GM12878 (cell line): ENCODE results near the gene FBXL16. TPM values are rescaled to one million over a fixed set of nuclear protein-coding genes. Genes with fewer than 3 reads are reported as not detected.

Experiments
- ATAC-seq: fragments of 200-7000 bp; cut with Tn5 transposase; 3 replicates; pipeline ENCODE4 v1.9.1; 2020; ENCODE audit warnings: mild to moderate bottlenecking, moderate library complexity
- BruUV-seq: library from RNA; stranded (reverse); fragments of 400-500 nt; replicated peaks from 2 replicates; lab custom pipeline; 2021; lab: Mats Ljungman, UMichigan
- CTCF ChIA-PET: fragments of 300-600 bp; sonication (Branson Sonifier 250); formaldehyde crosslinking; extraction: SDS; loops from one replicate; lab custom pipeline; 2021; ENCODE audit warnings: inconsistent platforms; lab: Yijun Ruan, JAX
- POLR2A ChIA-PET: fragments of 350-600 bp; formaldehyde crosslinking; extraction: SDS; loops from one replicate; lab custom pipeline; 2021; ENCODE audit warnings: inconsistent platforms; lab: Charles Lee
- RAD21 ChIA-PET: fragments of 300-600 bp; sonication (Branson Sonifier 250); formaldehyde crosslinking; loops from one replicate; lab custom pipeline; 2023; ENCODE audit warnings: antibody characterized with exemption; ENCODE audit not compliant: unreplicated experiment; lab: Charles Lee
- SMC1A ChIA-PET: fragments of 300-600 bp; sonication (Branson Sonifier 250); formaldehyde crosslinking; loops from one replicate; lab custom pipeline; 2023; ENCODE audit not compliant: unreplicated experiment, uncharacterized antibody; lab: Charles Lee
- DNase-seq: peaks from one replicate; pipeline ENCODE4 v3.0.0-alpha.2; 2011; ENCODE audit warnings: low read depth, low spot score
- FAIRE-seq: peaks from 3 replicates; lab custom pipeline; 2011; peaks lifted over from hg19 to GRCh38; lab: Jason Lieb, UNC
- H2AFZ ChIP-seq: 2 replicates; pipeline ENCODE4 v1.6.0; 2011; ENCODE audit warnings: low read depth, low read length, control low read depth; ENCODE audit not compliant: control insufficient read depth
- H3K27ac ChIP-seq: 2 replicates; pipeline ENCODE4 v1.5.1; 2011; ENCODE audit warnings: control low read depth; ENCODE audit not compliant: control insufficient read depth, insufficient read depth
- H3K27me3 ChIP-seq, 2 experiments: replicated peaks in 1 of 2; 2 replicates each; pipeline versions ENCODE4 v1.6.0 to v1.6.1; 2011; ENCODE audit warnings: low read length in 1 of 2; ENCODE audit not compliant: control insufficient read depth in 2 of 2, insufficient read depth in 2 of 2
- H3K36me3 ChIP-seq, 2 experiments: 2 replicates each; pipeline ENCODE4 v1.5.1; 2011; ENCODE audit warnings: low read length in 1 of 2; ENCODE audit not compliant: control insufficient read depth in 2 of 2, insufficient read depth in 2 of 2
- H3K4me1 ChIP-seq: 2 replicates; pipeline ENCODE4 v1.6.1; 2011; ENCODE audit warnings: mild to moderate bottlenecking, low read length, moderate library complexity, mixed read lengths; ENCODE audit not compliant: control insufficient read depth, insufficient read depth
- H3K4me2 ChIP-seq: 2 replicates; pipeline ENCODE4 v1.6.0; 2011; ENCODE audit warnings: control low read depth; ENCODE audit not compliant: control insufficient read depth, insufficient read depth
- H3K4me3 ChIP-seq: fragments of 200-600 bp; sonication (generic); 2 replicates; pipeline ENCODE4 v1.5.1; 2016
- H3K79me2 ChIP-seq: 2 replicates; pipeline ENCODE4 v1.6.0; 2011; ENCODE audit warnings: low read length; ENCODE audit not compliant: control insufficient read depth, insufficient read depth
- H3K9ac ChIP-seq: 2 replicates; pipeline ENCODE4 v1.8.0; 2011; ENCODE audit warnings: low read length, control low read depth, mixed read lengths; ENCODE audit not compliant: control insufficient read depth, insufficient read depth
- H3K9me3 ChIP-seq: replicated peaks from 3 replicates; pipeline ENCODE4 v1.5.1; 2011; ENCODE audit warnings: mild to moderate bottlenecking, low read length; ENCODE audit not compliant: control insufficient read depth, insufficient read depth
- H4K20me1 ChIP-seq: 2 replicates; pipeline ENCODE4 v1.6.0; 2011; ENCODE audit not compliant: control insufficient read depth, insufficient read depth
- CBFB ChIP-seq: IDR thresholded peaks from 2 replicates; pipeline ENCODE4 v1.6.1; 2016; ENCODE audit warnings: antibody characterized with exemption, low read depth
- GATAD2B ChIP-seq: fragments of 450-650 bp; conservative IDR thresholded peaks from 2 replicates; pipeline ENCODE4 v1.6.1; 2017; ENCODE audit warnings: low read depth, mild to moderate bottlenecking, moderate library complexity
- KLF5 ChIP-seq: fragments of 450-650 bp; IDR thresholded peaks from 2 replicates; pipeline ENCODE4 v1.6.1; 2014; ENCODE audit warnings: mild to moderate bottlenecking; ENCODE audit not compliant: partially characterized antibody
- POLR2AphosphoS5 ChIP-seq: IDR thresholded peaks from 2 replicates; pipeline ENCODE4 v1.6.1; 2011; ENCODE audit warnings: mild to moderate bottlenecking, low read length, inconsistent platforms
- ZNF217 ChIP-seq: fragments of 450-650 bp; IDR thresholded peaks from 2 replicates; pipeline ENCODE4 v1.6.1; 2017; ENCODE audit warnings: antibody characterized with exemption, mild to moderate bottlenecking
- WGBS: methylation state at CpG from one replicate; pipeline ENCODE4 v1.1.6; 2016; ENCODE audit warnings: low lambda C conversion rate; ENCODE audit not compliant: insufficient replicate concordance, insufficient coverage; ENCODE audit errors: missing lambda C conversion rate; 5-methylcytosine and 5-hydroxymethylcytosine counted together
- in situ Hi-C: fragments of 300-500 bp; cut with MboI; formaldehyde crosslinking; loops from 9 replicates; pipeline ENCODE4 v1.14.3; 2018; ENCODE audit warnings: mixed read lengths
- intact Hi-C: fragments of 100-400 bp; cut with micrococcal nuclease; formaldehyde crosslinking; loops from one replicate; pipeline ENCODE4 v1.14.2; 2022; ENCODE audit not compliant: unreplicated experiment
- polyA plus RNA-seq, 11 experiments: library from polyadenylated mRNA; depleted of rRNA in 4 of 11; unstranded in 6 of 11; stranded (reverse) in 5 of 11; fragments of >200 nt; fragmentation: Nextera tagmentation in 4 of 11; fragmentation: Illumina TruSeq in 1 of 11; extraction: Ambion mirVana in 4 of 11; extraction: Trizol in 1 of 11; gene quantifications; 1 replicate in 1 of 11; 2 replicates in 10 of 11; pipeline versions ENCODE4 v1.2.1 to v1.2.3, GENCODE V29; 2011 to 2016; ENCODE audit warnings: inconsistent platforms in 2 of 11, missing spikeins in 2 of 11, low read depth in 1 of 11
- total RNA-seq, 4 experiments: library from RNA; depleted of rRNA in 3 of 4; stranded (reverse); fragments of >200 nt in 3 of 4; fragmentation: Illumina TruSeq in 1 of 4; extraction: Trizol in 1 of 4; gene quantifications; 2 replicates each; pipeline versions ENCODE4 v1.2.1 to v1.2.3, GENCODE V29; 2013 to 2021
- TF ChIP-seq, protein P1 (sequence below): fragments of 450-650 bp; formaldehyde crosslinking; IDR thresholded peaks from 2 replicates; pipeline ENCODE4 v1.4.0; 2020; ENCODE audit warnings: mild to moderate bottlenecking, moderate library complexity
- TF ChIP-seq, protein P2 (sequence below): IDR thresholded peaks from 2 replicates; pipeline ENCODE4 v1.6.1; 2011; ENCODE audit warnings: low read depth, low read length, improper control_type of control experiment, borderline replicate concordance
- TF ChIP-seq, protein P3 (sequence below): fragments of 450-650 bp; formaldehyde crosslinking; IDR thresholded peaks from 2 replicates; pipeline ENCODE4 v1.4.0; 2022; ENCODE audit warnings: mild to moderate bottlenecking, moderate library complexity

FBXL16 gene
- total and polyA plus RNA-seq, 10 of the 15 experiments (the other 5 are each of a cell fraction or from before 2014, with no cell fraction given), result 0.13 to 1.4 (median 0.24) TPM

DNA sequence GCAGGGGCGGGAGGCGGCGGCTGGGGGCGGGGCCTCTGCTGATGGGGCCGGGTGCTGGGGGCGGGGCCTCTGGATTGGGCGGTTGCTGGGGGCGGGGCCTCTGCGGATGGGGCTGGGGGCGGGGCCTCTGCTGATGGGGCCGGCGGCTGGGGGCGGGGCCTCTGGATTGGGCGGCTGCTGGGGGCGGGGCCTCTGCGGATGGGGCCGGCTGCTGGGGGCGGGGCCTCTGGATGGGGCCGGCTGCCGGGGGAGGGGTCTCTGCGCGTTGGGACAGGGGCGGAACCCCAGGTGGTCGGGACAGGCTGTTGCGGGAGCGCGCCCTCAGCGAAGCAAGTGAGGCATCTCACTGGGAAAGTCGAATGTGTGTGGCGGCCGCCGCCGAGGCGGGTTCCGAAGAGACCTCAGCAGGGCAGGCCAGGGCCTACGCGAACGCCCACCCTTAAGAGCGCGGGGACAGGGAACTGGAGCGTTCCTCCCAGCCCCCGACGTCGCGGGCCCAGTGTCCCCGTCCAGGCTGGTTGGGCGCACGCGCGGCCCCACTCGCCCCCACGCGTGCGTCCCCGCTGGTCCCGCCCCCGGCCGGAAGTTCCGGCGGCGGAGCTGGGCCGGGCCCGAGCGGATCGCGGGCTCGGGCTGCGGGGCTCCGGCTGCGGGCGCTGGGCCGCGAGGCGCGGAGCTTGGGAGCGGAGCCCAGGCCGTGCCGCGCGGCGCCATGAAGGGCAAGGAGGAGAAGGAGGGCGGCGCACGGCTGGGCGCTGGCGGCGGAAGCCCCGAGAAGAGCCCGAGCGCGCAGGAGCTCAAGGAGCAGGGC, 25.6 kb downstream of the FBXL16 start, which contains the start of gene STUB1 (continued):
- TF ChIP-seq, protein P1, sequence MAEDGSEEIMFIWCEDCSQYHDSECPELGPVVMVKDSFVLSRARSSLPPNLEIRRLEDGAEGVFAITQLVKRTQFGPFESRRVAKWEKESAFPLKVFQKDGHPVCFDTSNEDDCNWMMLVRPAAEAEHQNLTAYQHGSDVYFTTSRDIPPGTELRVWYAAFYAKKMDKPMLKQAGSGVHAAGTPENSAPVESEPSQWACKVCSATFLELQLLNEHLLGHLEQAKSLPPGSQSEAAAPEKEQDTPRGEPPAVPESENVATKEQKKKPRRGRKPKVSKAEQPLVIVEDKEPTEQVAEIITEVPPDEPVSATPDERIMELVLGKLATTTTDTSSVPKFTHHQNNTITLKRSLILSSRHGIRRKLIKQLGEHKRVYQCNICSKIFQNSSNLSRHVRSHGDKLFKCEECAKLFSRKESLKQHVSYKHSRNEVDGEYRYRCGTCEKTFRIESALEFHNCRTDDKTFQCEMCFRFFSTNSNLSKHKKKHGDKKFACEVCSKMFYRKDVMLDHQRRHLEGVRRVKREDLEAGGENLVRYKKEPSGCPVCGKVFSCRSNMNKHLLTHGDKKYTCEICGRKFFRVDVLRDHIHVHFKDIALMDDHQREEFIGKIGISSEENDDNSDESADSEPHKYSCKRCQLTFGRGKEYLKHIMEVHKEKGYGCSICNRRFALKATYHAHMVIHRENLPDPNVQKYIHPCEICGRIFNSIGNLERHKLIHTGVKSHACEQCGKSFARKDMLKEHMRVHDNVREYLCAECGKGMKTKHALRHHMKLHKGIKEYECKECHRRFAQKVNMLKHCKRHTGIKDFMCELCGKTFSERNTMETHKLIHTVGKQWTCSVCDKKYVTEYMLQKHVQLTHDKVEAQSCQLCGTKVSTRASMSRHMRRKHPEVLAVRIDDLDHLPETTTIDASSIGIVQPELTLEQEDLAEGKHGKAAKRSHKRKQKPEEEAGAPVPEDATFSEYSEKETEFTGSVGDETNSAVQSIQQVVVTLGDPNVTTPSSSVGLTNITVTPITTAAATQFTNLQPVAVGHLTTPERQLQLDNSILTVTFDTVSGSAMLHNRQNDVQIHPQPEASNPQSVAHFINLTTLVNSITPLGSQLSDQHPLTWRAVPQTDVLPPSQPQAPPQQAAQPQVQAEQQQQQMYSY, result no peak
- 0 out of 2 replicates have a peak, but pooled peaks have one; percentile 47 for TF ChIP-seq ZNF217
- TF ChIP-seq KLF5, result peak; percentile 34

DNA sequence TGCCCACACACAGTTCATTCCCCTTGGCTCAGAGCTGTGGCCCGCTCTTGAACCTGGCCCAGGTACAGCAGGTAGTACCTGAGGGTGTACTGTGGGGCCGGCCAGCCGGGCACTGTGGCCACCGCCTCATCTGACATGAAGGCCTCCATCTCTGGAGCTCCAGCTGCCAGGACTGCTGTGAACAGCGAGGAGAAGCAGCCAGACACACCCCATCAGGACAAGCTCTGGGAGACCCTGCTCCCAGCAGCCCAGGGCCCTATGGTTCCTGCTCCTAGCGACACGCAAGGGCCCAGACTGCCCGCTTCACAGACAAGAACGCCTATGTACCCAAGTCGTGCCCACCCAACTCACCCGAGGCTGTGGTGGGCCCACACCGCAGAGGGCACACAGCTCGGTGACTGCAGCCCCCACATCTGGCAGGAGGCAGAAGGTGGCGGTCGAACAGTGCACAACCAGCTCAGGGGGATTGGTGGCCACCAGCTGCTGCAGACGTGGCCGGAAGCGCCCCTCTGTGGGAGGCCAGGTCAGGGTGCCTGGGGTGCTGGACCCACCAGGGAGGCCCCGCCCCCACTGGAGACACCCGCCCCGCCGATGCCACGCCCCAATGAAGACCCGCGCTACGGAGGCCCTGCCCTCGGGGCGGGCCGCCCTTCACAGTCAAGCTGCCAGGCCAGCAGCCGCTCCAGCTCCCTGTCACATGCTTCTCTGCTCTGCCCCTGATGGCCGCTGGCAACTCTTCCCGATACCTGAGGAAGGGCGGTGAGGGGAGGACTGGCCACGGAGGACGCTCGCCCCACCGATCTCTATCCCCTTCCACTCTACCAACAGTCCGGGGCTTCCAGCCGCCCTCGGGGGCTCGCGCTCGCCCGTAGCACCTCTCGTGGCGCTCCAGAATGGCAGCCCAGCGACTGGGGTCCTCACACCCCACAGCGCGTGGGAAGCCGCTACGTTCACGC, 26.5 kb downstream of the FBXL16 start:
- intact Hi-C loops, result no loop called here
- H2AFZ ChIP-seq, result peak overlapping the region; percentile 89
- POLR2A ChIA-PET, result no interaction called here
- peaks cover 15% of the 10 kb centered on the region for H3K4me1 ChIP-seq
- in situ Hi-C loops, result no loop called here
- H3K4me2 ChIP-seq, result peak overlapping the region; percentile 92
- H3K9me3 ChIP-seq, result no peaks in the 10 kb centered on the region
- no peaks in the 10 kb centered on the region for H3K27me3 ChIP-seq
- no peak overlapping the region for H3K27ac ChIP-seq
- peaks cover 6% of the 10 kb centered on the region; the same call in 1 of the 2 replicates for H4K20me1 ChIP-seq
- DNase-seq, result no peak
- no TSS peak for BruUV-seq
- SMC1A ChIA-PET, result no interaction called here
- ATAC-seq, result peak; percentile 18
- no peak for FAIRE-seq
- RAD21 ChIA-PET, result interaction anchor here (0.6 kb wide), 1 partner anchor 1042 kb away, joined by 4 read pairs; no protein-coding TSS in a partner anchor
- no peak overlapping the region for H3K9ac ChIP-seq
- H3K4me3 ChIP-seq, result peak overlapping the region; percentile 57
- CTCF ChIA-PET, result interaction anchor here (0.9 kb wide), 1 partner anchor 11 kb away, joined by 4 read pairs; the partner anchor contains the start of gene RHOT2
- WGBS, result 23% methylated on average over 50 of the region's 52 CpGs
- peaks cover 6 to 7% of the 10 kb centered on the region in 2 experiments; a peak in 2 of 4 replicates for H3K36me3 ChIP-seq
- H3K79me2 ChIP-seq, result peaks cover 24% of the 10 kb centered on the region
- TF ChIP-seq, protein P2, sequence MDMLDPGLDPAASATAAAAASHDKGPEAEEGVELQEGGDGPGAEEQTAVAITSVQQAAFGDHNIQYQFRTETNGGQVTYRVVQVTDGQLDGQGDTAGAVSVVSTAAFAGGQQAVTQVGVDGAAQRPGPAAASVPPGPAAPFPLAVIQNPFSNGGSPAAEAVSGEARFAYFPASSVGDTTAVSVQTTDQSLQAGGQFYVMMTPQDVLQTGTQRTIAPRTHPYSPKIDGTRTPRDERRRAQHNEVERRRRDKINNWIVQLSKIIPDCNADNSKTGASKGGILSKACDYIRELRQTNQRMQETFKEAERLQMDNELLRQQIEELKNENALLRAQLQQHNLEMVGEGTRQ, result no peak
- TF ChIP-seq CBFB, result no peak
- TF ChIP-seq GATAD2B, result peak; percentile 12; the same call in 1 of the 2 replicates
- TF ChIP-seq POLR2AphosphoS5, result no peak
- TF ChIP-seq, protein P3, sequence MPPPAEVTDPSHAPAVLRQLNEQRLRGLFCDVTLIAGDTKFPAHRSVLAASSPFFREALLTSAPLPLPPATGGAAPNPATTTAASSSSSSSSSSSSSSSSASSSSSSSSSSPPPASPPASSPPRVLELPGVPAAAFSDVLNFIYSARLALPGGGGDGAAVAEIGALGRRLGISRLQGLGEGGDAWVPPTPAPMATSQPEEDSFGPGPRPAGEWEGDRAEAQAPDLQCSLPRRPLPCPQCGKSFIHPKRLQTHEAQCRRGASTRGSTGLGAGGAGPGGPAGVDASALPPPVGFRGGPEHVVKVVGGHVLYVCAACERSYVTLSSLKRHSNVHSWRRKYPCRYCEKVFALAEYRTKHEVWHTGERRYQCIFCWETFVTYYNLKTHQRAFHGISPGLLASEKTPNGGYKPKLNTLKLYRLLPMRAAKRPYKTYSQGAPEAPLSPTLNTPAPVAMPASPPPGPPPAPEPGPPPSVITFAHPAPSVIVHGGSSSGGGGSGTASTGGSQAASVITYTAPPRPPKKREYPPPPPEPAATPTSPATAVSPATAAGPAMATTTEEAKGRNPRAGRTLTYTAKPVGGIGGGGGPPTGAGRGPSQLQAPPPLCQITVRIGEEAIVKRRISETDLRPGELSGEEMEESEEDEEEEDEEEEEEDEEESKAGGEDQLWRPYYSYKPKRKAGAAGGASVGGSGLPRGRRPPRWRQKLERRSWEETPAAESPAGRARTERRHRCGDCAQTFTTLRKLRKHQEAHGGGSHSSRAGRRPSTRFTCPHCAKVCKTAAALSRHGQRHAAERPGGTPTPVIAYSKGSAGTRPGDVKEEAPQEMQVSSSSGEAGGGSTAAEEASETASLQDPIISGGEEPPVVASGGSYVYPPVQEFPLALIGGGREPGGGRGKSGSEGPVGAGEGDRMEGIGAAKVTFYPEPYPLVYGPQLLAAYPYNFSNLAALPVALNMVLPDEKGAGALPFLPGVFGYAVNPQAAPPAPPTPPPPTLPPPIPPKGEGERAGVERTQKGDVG (CRISPR knock-in tag), result no peak
